Left forelimb (tissue), 1 donor: Measurements from ENCODE around the gene SPTB.

ENCODE experiments used
- DNase-seq: peaks from one replicate; pipeline ENCODE4 v3.0.0-alpha.2; 2018; ENCODE audit warnings: low spot score

Gene SPTB

GRCh38 chr14:64850369-64851137, 29.2 kb downstream of the SPTB start:
- DNase-seq = no peak

DNA sequence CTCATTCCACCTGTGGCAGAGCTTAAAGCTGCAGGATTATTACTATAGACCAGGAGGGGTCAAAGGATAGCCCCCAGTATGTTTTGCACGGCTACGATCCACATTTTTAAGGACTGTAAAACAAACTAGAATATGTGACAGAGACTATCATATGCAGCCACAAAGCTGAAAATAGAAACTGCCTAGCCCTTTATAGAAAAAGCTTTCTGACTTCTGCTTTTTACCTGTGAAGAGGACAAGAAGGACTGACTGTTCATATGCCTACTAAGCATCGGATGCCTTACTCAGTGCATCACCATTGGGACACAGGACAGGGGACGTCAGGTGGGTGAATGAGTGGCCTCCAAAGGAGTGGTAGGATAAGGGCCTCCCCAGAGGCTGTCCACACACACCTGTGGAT, 29.8 kb downstream of the SPTB start:
- DNase-seq = no peak

DNA sequence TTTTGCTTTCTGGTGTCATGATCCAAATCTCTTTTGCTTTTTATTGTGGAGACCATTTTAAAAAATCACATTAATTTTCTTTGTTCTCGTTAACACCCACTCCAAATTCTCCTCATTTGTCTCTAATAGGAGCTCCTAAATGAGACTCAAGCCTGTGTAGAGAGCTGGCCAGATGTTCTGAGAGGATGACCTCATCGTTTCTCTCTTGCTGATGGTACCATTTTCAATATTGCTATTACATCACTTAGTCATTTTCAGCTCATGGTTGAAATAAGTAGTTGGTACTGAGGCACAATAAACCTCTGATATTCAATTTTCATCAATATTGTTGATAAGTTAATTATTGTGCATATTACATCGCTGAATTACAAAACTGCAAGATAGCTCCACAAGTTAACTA, 31.5 kb downstream of the SPTB start:
- no peak for DNase-seq

DNA sequence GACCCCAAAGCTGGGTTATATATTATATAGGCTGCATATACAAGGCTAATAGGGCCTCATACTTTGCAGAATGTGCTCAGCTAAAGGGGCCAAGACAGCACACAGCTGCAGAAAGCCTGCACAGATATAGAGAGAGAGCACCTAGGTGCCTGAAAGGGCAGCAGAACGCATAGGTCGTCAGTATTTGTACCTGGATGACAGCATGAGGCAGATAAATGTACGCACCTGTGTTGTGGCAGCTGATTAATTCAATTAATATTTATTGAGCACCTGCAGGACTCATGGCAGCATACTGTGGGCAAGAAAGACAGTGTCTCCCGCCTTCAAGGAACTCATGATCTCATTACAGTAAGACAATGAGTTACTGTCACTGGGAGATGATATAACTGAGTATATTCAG, 33.4 kb downstream of the SPTB start:
- no peak for DNase-seq

GRCh38 chr14:64845878-64846277, 33.8 kb downstream of the SPTB start:
- DNase-seq = no peak

DNA sequence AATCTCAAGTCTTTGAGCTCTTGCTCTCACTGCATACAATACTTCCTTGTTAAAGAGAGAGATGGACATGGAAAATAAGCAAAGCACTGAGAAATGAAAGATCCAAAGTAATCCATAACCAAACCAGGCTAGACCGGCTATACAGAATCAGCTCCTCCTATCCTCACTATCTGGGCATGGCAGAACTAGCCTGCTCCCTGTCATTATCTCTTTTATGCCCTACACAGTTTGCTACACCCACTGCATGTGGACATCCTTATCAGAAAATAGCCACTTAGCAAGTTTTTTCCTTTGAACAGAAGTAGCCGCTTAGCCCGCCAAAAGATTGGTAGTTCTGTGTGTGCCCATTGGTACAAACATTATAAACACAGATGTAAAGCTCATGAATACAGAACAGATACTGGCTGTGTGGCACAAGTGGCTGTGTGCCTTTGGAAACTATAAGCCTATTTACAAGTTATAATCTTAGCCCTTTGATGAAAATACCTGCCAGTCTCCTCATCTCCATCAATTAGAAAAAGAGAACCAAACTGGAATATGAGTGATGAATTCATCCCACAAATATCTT, 34.7 kb downstream of the SPTB start:
- no peak for DNase-seq

DNA sequence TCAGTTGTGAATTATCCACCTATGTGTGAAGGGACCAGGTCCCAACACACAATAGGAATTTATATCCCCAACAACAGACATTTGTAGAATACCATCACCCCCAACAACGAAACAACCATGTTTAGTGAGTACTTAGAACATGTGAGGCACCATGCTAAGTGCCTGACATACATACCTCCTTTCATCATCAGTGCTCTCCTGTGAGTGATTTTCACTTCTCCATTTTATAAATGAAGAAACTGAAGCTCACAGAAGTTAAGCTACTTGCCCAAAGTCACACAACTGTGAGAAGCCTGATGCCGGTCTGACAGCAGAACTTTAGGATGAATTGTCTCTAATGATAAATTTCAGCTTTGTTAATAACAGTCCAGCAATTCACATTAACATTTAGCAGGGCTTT, 35.4 kb downstream of the SPTB start:
- DNase-seq = no peak

- DNase-seq = peak; percentile 2
These were observed 36.2 kb downstream of the SPTB start for GRCh38 chr14:64843548-64843947.

- peak; percentile 46 for DNase-seq
These were observed 37.6 kb downstream of the SPTB start for GRCh38 chr14:64841772-64842750.

DNA sequence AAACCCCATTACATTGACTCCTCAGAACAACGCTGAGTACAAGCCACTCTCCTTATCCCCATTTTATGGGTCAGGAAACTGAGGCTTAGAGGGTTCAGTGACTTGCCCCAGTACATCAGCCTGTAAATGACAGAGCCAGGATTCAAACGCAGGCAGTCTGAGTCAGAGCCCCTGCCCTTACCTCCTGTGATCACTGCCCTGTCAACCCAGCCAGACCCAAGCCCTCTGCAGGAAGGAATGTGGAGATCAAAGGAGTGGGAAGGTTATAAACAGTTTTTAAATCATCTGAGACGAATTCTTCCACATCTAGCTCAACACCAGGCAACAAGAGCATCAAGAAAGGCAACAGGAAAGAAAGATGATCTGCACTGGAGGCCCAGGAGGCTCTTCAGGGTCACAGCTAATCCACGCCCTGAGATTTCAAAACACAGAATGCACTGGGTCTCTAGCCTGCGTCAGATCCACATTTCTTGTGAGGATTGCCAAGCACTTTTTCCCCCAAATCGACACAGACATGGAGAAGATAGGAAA, 38.5 kb downstream of the SPTB start:
- DNase-seq = peak; percentile 59

GRCh38 chr14:64838656-64839055, 41.1 kb downstream of the SPTB start:
- peak; percentile 12 for DNase-seq

- DNase-seq = peak; percentile 15
These were observed 44.3 kb downstream of the SPTB start for GRCh38 chr14:64835431-64835830.

GRCh38 chr14:64834965-64835364, 44.7 kb downstream of the SPTB start:
- DNase-seq = peak; percentile 4

- peak; percentile 28 for DNase-seq
These were observed 48.3 kb downstream of the SPTB start for GRCh38 chr14:64831419-64831818.

- peak; percentile 9 for DNase-seq
These were observed 48.7 kb downstream of the SPTB start for GRCh38 chr14:64830961-64831360.

GRCh38 chr14:64828071-64828470, 51.6 kb downstream of the SPTB start:
- DNase-seq = peak; percentile 62

- DNase-seq = peak; percentile 33
These were observed 52.9 kb downstream of the SPTB start for GRCh38 chr14:64826845-64827244.

- no peak for DNase-seq
These were observed 53.4 kb downstream of the SPTB start for GRCh38 chr14:64826333-64826732.

- DNase-seq = no peak
These were observed 54.2 kb downstream of the SPTB start for GRCh38 chr14:64825509-64825908.

DNA sequence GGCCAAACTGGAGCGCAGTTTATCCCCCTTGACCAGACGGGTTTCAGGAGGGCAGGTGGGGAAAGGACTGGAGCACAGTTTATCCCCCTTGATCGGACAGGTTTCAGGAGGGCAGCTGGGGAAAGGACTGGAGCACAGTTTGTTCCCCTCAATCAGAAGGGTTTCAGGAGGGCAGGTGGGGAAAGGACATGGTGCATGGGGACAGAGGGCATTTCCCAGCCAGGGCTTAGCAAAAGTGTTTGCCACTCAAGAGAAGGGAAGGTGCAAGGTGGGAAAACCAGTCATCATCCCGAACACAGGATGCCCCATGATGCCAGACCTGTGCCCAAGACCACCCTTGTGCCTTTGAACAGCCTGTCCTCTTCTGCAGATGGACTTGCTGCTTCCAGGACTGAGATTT, 54.7 kb downstream of the SPTB start:
- DNase-seq = no peak

DNA sequence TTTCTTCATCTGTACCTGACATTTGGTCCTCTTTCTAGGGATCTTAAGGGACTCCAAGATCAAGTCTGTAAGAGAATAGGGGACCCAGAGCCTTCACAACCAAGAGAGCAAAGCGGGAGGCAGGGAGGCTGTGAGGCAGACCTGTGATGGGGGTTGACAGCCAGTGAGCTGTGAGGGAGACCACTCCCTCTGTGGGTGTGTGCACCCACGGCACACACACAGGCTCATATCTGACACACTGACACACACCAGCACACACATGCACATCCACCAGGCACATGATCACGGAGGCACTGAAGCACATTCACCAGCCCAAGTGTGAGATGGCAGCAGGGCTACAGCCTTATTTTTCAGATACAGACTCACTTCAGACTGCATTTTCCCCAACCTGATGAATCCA, 55.2 kb downstream of the SPTB start:
- DNase-seq = no peak

DNA sequence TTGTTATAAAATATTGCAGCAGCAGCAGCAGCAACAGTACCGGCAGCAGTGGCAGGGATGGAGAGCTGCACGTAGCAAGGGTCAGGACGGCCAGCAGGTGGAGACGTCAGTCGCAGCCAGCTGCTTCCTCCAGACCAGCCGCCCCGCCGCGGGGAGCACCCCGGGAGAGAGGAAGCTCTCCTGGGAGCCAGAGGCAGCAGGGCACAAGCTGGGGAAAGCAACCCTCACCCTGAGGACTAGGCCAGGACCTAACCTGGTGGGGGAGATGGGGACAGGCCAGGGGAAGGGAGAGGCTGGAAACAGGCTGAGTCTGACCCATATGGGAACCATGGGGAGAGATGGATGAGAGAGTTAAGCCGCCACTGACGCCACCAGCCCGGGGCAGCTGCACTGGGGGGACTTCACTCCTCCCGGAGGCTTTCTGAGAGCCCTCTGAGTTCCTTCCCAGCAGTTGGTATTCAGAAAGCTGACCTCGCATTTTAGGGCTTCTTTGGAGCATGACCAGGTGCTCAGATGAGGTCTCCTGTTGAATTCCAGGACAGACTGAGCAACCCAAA, 56.3 kb downstream of the SPTB start:
- peak; percentile 79 for DNase-seq
